GM19025 (cell line): ENCODE results near the gene CLEC20A.

Experiments used
- ATAC-seq: cut with Tn5 transposase; IDR thresholded peaks from one replicate; pipeline ENCODE4 v1.9.1; 2021; ENCODE audit warnings: mild to moderate bottlenecking, low read depth, moderate library complexity; ENCODE audit not compliant: unreplicated experiment

The CLEC20A gene

GRCh38 chr1:178500936-178501554 lies 4.3 kb upstream of the CLEC20A start:
- no peak for ATAC-seq

- ATAC-seq, result no peak
Measured at GRCh38 chr1:178500091-178500770, 3.5 kb upstream of the CLEC20A start.

GRCh38 chr1:178498896-178499675 lies 2.3 kb upstream of the CLEC20A start:
- ATAC-seq, result no peak

GRCh38 chr1:178497903-178498478 lies 1.2 kb upstream of the CLEC20A start:
- ATAC-seq, result no peak

GRCh38 chr1:178495741-178496409 lies 889 bp downstream of the CLEC20A start:
- no peak for ATAC-seq

GRCh38 chr1:178495158-178495557 lies 1.6 kb downstream of the CLEC20A start:
- no peak for ATAC-seq

- no peak for ATAC-seq
Measured at GRCh38 chr1:178494569-178494971, 2.2 kb downstream of the CLEC20A start.

- no peak for ATAC-seq
Measured at GRCh38 chr1:178493301-178493741, 3.4 kb downstream of the CLEC20A start.

GRCh38 chr1:178492341-178492740 lies 4.4 kb downstream of the CLEC20A start:
- ATAC-seq, result no peak

GRCh38 chr1:178491721-178492120 lies 5.0 kb downstream of the CLEC20A start:
- ATAC-seq, result no peak

GRCh38 chr1:178490967-178491366 lies 5.8 kb downstream of the CLEC20A start:
- ATAC-seq, result no peak

- ATAC-seq, result no peak
Measured at GRCh38 chr1:178490136-178490535, 6.6 kb downstream of the CLEC20A start.

GRCh38 chr1:178489399-178489798 lies 7.4 kb downstream of the CLEC20A start:
- ATAC-seq, result no peak

GRCh38 chr1:178488393-178488792 lies 8.4 kb downstream of the CLEC20A start:
- ATAC-seq, result no peak

- ATAC-seq, result no peak
Measured at GRCh38 chr1:178487070-178487615, 9.6 kb downstream of the CLEC20A start.

GRCh38 chr1:178486100-178487069 lies 10.4 kb downstream of the CLEC20A start:
- ATAC-seq, result no peak

GRCh38 chr1:178485541-178485981 lies 11.2 kb downstream of the CLEC20A start:
- ATAC-seq, result no peak

- ATAC-seq, result no peak
Measured at GRCh38 chr1:178484698-178485225, 12.0 kb downstream of the CLEC20A start.
